GM12891 (cell line): ENCODE measurements around the gene SUPT6H.
"Not testable (repeated sequence)": the region's sequence is repeated elsewhere in the genome, so short reads cannot be mapped to it uniquely, and the experiment has no call there.

Experiments used
- DNase-seq: peaks from one replicate; pipeline ENCODE4 v3.0.0; 2011; ENCODE audit warnings: low spot score; ENCODE audit not compliant: insufficient read length
- FAIRE-seq: peaks from 2 replicates; lab custom pipeline; 2011; peaks lifted over from hg19 to GRCh38; lab: Jason Lieb, UNC
- PAX5 ChIP-seq: IDR thresholded peaks from 2 replicates; pipeline ENCODE4 v1.6.1; 2011; ENCODE audit warnings: low read length, moderate library complexity, mild to moderate bottlenecking; ENCODE audit not compliant: insufficient read depth, severe bottlenecking
- POLR2A ChIP-seq: IDR thresholded peaks from 2 replicates; pipeline ENCODE4 v1.6.1; 2011; ENCODE audit warnings: low read depth, low read length, control low read depth
- POLR2AphosphoS5 ChIP-seq: IDR thresholded peaks from 2 replicates; pipeline ENCODE4 v1.6.1; 2011; ENCODE audit warnings: low read depth, low read length, control low read depth
- POU2F2 ChIP-seq: IDR thresholded peaks from 2 replicates; pipeline ENCODE4 v1.6.1; 2011; ENCODE audit warnings: low read depth, mild to moderate bottlenecking, control low read depth, low read length, moderate library complexity
- SPI1 ChIP-seq: IDR thresholded peaks from 2 replicates; pipeline ENCODE4 v1.6.1; 2011; ENCODE audit warnings: low read depth, low read length, control low read depth
- TAF1 ChIP-seq: IDR thresholded peaks from 2 replicates; pipeline ENCODE4 v1.6.1; 2011; ENCODE audit warnings: low read depth, low read length, control low read depth

SUPT6H gene

DNA sequence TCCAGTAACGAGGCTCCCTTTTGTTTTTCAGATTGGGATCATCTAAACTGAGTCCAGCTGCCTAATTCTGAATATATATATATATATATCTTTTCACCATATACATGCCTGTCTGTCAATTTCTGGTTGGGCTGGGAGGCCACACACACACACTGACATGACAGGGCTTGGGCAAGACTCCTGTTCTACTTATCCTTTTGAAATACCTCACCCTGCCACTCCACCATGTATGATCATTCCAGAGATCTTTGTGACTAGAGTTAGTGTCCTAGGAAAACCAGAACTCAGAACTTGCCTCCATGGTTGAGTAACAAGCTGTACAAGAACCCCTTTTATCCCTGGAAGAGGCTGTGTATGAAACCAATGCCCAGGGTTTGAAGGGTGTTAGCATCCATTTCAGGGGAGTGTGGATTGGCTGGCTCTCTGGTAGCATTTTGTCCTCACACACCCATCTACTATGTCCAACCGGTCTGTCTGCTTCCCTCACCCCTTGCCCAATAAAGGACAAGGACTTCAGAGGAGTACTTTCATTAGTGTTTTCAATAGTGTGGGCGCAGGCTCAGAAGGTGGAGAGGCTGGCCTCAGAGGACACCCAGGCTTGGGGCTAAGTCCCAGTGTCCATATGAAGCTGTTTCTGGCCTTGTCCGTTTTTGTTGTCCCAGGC lies 62.0 kb downstream of the SUPT6H start:
- TF ChIP-seq POU2F2: peak; percentile 7; the same call in 1 of the 2 replicates
- not testable (repeated sequence) for FAIRE-seq, DNase-seq

DNA sequence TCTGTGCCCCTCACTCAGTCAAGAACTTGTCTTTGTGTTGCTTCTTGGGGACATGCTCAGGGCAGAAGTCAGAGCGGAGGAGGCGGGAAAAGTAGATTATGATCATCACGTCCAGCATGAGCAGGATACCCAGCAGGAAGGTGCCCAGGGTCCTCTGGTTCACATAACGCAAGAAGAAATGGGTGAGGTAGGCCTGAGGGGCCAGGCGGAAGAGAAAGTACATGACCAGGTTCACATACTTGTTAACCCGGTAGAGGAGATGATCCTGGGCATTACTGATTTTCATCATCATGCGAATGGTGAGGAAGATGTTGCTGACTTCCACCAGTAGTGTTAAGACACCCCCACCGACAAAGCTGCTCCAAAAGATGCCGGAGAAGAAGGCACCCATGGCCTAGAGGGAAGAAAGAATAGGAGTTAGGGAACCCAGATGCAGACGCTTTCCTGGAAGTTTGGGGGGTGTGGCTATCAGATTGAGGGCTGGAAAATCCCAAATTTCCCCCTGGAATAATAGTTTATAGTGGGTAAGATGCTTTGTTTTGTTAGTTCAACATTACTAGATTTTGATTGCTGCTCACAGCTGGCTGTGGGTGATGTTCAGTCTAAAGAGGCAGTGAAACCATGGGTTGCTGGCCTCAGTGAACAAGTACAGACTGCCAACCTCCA lies 62.6 kb downstream of the SUPT6H start:
- FAIRE-seq (peak; percentile 85), DNase-seq (no peak)
- no peak for TF ChIP-seq PAX5
- no peak for TF ChIP-seq TAF1
- TF ChIP-seq POLR2A: peak; percentile 38
- no peak for TF ChIP-seq POLR2AphosphoS5
- no peak for TF ChIP-seq SPI1
- no peak; the same call in 1 of the 2 replicates for TF ChIP-seq POU2F2

GRCh38 chr17:28725166-28725659 lies 63.2 kb downstream of the SUPT6H start:
- FAIRE-seq (no peak), DNase-seq (no peak)
- no peak for TF ChIP-seq TAF1
- peak; percentile 54; the same call in 1 of the 2 replicates for TF ChIP-seq POU2F2
- no peak for TF ChIP-seq PAX5
- TF ChIP-seq SPI1: 0 out of 2 replicates have a peak, but pooled peaks have one; percentile 4
- TF ChIP-seq POLR2AphosphoS5: peak; percentile 88
- TF ChIP-seq POLR2A: peak; percentile 91

GRCh38 chr17:28725660-28726225 lies 63.7 kb downstream of the SUPT6H start:
- DNase-seq (no peak), FAIRE-seq (peak; percentile 77)
- peak; percentile 35; the same call in 1 of the 2 replicates for TF ChIP-seq POLR2A
- TF ChIP-seq POLR2AphosphoS5: peak; percentile 30; the same call in 1 of the 2 replicates
- TF ChIP-seq TAF1: no peak; the same call in 1 of the 2 replicates
- TF ChIP-seq SPI1: no peak
- TF ChIP-seq POU2F2: peak; percentile 70; the same call in 1 of the 2 replicates

- TF ChIP-seq POLR2AphosphoS5: no peak
- FAIRE-seq: no peak
- DNase-seq: peak; percentile 73
Measured at GRCh38 chr17:28726226-28726626, 64.2 kb downstream of the SUPT6H start, which contains the start of gene TLCD1. TLCD1 (minus strand) TSS chr17:28726233; CDS start chr17:28726097, 136 bp downstream.

GRCh38 chr17:28726627-28727491 lies 64.9 kb downstream of the SUPT6H start:
- peak; percentile 81 for DNase-seq
- no peak for TF ChIP-seq PAX5
- TF ChIP-seq POLR2A: 0 out of 2 replicates have a peak, but pooled peaks have one; percentile 39
- peak; percentile 46; the same call in 1 of the 2 replicates for TF ChIP-seq POU2F2
- no peak; the same call in none of the 2 replicates for TF ChIP-seq TAF1
- TF ChIP-seq SPI1: no peak
- TF ChIP-seq POLR2AphosphoS5: peak; percentile 52; the same call in 1 of the 2 replicates
- FAIRE-seq: peak; percentile 88

GRCh38 chr17:28728364-28729200 lies 66.6 kb downstream of the SUPT6H start, which contains the start of gene NEK8:
NEK8 (plus strand) TSS chr17:28728788; CDS start chr17:28728814, 26 bp downstream.
- TF ChIP-seq POLR2A (peak; percentile 49; the same call in 1 of the 2 replicates), PAX5 (no peak), POU2F2 (peak; percentile 52; the same call in 1 of the 2 replicates), TAF1 (peak; percentile 57), SPI1 (peak; percentile 96), POLR2AphosphoS5 (0 out of 2 replicates have a peak, but pooled peaks have one; percentile 14)
- FAIRE-seq (no peak), DNase-seq (peak; percentile 70)

DNA sequence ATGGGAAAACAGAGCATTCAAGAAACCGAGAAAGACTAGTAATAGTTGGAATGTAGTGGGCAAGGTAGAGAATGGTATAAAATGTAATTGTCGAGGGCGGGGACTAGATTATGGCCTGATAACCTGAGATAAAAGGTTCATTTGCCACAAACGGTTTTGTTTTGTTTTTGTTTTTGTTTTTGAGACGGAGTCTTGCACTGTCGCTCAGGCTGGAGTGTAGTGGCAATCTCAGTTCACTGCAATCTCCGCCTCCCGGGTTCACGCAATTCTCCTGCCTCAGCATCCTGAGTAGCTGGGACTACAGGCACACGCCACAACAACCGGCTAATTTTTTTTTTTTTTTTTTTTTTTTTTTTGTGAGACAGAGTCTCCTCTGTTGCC lies 67.9 kb downstream of the SUPT6H start:
- no peak for FAIRE-seq
- DNase-seq: no peak
- TF ChIP-seq POLR2AphosphoS5: no peak
